ENCODE measurements around the gene PTPN12.
A peak's percentile ranks its signal among the peaks of the same experiment; 100 is the strongest.
"Not testable (repeated sequence)": the region's sequence is repeated elsewhere in the genome, so short reads cannot be mapped to it uniquely, and the experiment has no call there.

Gene PTPN12

GRCh38 chr7:77537136-77537777 is at the start of gene PTPN12:
Gene PTPN12 (plus strand): TSS chr7:77537295. CDS start chr7:77537547, 252 bp downstream.
- DNase-seq = peak; percentile 36 to 75

GRCh38 chr7:77488986-77489385 is 48.1 kb upstream of the PTPN12 start:
- no peak for DNase-seq

GRCh38 chr7:77497079-77497478 is 40.0 kb upstream of the PTPN12 start:
- no peak for DNase-seq

- no peak for DNase-seq
Measured at GRCh38 chr7:77498659-77499379, 38.3 kb upstream of the PTPN12 start.

GRCh38 chr7:77501192-77501515 is 35.9 kb upstream of the PTPN12 start:
- no peak for DNase-seq

GRCh38 chr7:77504951-77505350 is 32.1 kb upstream of the PTPN12 start:
- DNase-seq = no peak

- DNase-seq = no peak
Measured at GRCh38 chr7:77506899-77507298, 30.2 kb upstream of the PTPN12 start.

GRCh38 chr7:77513002-77513670 is 24.0 kb upstream of the PTPN12 start:
- not testable (repeated sequence) for DNase-seq

- DNase-seq = no peak
Measured at GRCh38 chr7:77516085-77516484, 21.0 kb upstream of the PTPN12 start.

GRCh38 chr7:77520261-77520660 is 16.8 kb upstream of the PTPN12 start:
- DNase-seq = no peak

GRCh38 chr7:77521537-77521936 is 15.6 kb upstream of the PTPN12 start:
- not testable (repeated sequence) for DNase-seq

- DNase-seq = no peak
Measured at GRCh38 chr7:77524731-77525130, 12.4 kb upstream of the PTPN12 start.

GRCh38 chr7:77525231-77525630 is 11.9 kb upstream of the PTPN12 start:
- DNase-seq = no peak

- DNase-seq = no peak
Measured at GRCh38 chr7:77528368-77528767, 8.7 kb upstream of the PTPN12 start.

- DNase-seq = no peak
Measured at GRCh38 chr7:77529279-77529678, 7.8 kb upstream of the PTPN12 start.

GRCh38 chr7:77531038-77531437 is 6.1 kb upstream of the PTPN12 start:
- DNase-seq = no peak

GRCh38 chr7:77532247-77532646 is 4.8 kb upstream of the PTPN12 start:
- no peak for DNase-seq

- not testable (repeated sequence) for DNase-seq
Measured at GRCh38 chr7:77532732-77533131, 4.4 kb upstream of the PTPN12 start.

GRCh38 chr7:77534046-77534445 is 3.0 kb upstream of the PTPN12 start:
- not testable (repeated sequence) for DNase-seq

- DNase-seq = no peak
Measured at GRCh38 chr7:77536017-77536412, 1.1 kb upstream of the PTPN12 start.

GRCh38 chr7:77536413-77537135 is 521 bp upstream of the PTPN12 start:
- DNase-seq = peak; percentile 93 to 97

GRCh38 chr7:77537778-77538280 is 734 bp downstream of the PTPN12 start:
- peak; percentile 9 to 29 for DNase-seq

Measured in NCI-H187 (cell line).